Left lung (tissue), 10 donors: ENCODE data around the gene PNLIPRP1. TPM values are rescaled to one million over a fixed set of nuclear protein-coding genes. Genes with fewer than 3 reads are reported as not detected.
A peak's percentile ranks its signal among the peaks of the same experiment; 100 is the strongest.

Experiments used
- ATAC-seq: fragments of 200-7000 bp; cut with Tn5 transposase; one replicate; pipeline ENCODE4 v1.9.1; 2020; ENCODE audit warnings: moderate library complexity
- DNase-seq, 4 donors: peaks; one replicate each; pipeline ENCODE4 v3.0.0-alpha.2; 2013 to 2020
- H3K27ac ChIP-seq, 2 donors: fragments of 200-600 bp; sonication (generic) in 1 of 2; one replicate each; pipeline versions ENCODE4 v1.5.0 to v1.8.0; 2020 to 2021
- H3K27me3 ChIP-seq, 2 donors: fragments of 200-600 bp; sonication (generic) in 1 of 2; one replicate each; pipeline versions ENCODE4 v1.5.0 to v1.8.0; 2020 to 2021
- H3K36me3 ChIP-seq, 2 donors: fragments of 200-600 bp; sonication (generic) in 1 of 2; one replicate each; pipeline versions ENCODE4 v1.5.0 to v1.8.0; 2020 to 2021
- H3K4me1 ChIP-seq, 2 donors: fragments of 200-600 bp; one replicate each; pipeline ENCODE4 v1.8.0; 2021
- H3K4me3 ChIP-seq, 2 donors: fragments of 200-600 bp; sonication (generic) in 1 of 2; one replicate each; pipeline versions ENCODE4 v1.5.0 to v1.8.0; 2020 to 2021; ENCODE audit warnings: mild to moderate bottlenecking in 1 of 2
- H3K9me3 ChIP-seq, 2 donors: fragments of 200-600 bp; sonication (generic) in 1 of 2; one replicate each; pipeline versions ENCODE4 v1.5.0 to v1.8.0; 2020 to 2021
- intact Hi-C, 2 donors: fragments of 100-400 bp; cut with DNase I; formaldehyde crosslinking; loops; one replicate each; pipeline versions ENCODE4 v1.11.2 to v1.14.2; 2022
- polyA plus RNA-seq, 6 donors: library from polyadenylated mRNA; unstranded; fragments of 120-200 nt; gene quantifications; one replicate each; pipeline ENCODE4 v1.2.1, GENCODE V29; 2013; ENCODE audit not compliant: insufficient read length in 6 of 6
- total RNA-seq, 2 donors: library from RNA; stranded (reverse); fragmentation: NEBNext Ultra II Directional; extraction: Animal tissue kit (Norgen Biotek cat#: 25700); gene quantifications; one replicate each; pipeline ENCODE4 v1.2.1, GENCODE V29; 2021
- TF ChIP-seq, protein P1 (sequence below), 2 donors: fragments of 200-600 bp; sonication (generic) in 1 of 2; IDR thresholded peaks; one replicate each; pipeline versions ENCODE4 v1.5.0 to v1.8.0; 2021; ENCODE audit warnings: antibody characterized with exemption in 2 of 2
- donor health status: DM: no; HTN: yes; CAD: no.
- donor health status: DM: no; HTN: no; CAD: no.

PNLIPRP1 gene
- total and polyA plus RNA-seq, 8 donors = 0.15 to 0.35 TPM; not detected in 6

GRCh38 chr10:116621476-116621875, 30.7 kb downstream of the PNLIPRP1 start:
- H3K27me3 ChIP-seq = peaks cover 0 to 20% of the 10 kb centered on the region in 2 donors
- no peaks in the 10 kb centered on the region for H3K9me3 ChIP-seq
- no peak overlapping the region for H3K4me3 ChIP-seq
- TF ChIP-seq, protein P1, sequence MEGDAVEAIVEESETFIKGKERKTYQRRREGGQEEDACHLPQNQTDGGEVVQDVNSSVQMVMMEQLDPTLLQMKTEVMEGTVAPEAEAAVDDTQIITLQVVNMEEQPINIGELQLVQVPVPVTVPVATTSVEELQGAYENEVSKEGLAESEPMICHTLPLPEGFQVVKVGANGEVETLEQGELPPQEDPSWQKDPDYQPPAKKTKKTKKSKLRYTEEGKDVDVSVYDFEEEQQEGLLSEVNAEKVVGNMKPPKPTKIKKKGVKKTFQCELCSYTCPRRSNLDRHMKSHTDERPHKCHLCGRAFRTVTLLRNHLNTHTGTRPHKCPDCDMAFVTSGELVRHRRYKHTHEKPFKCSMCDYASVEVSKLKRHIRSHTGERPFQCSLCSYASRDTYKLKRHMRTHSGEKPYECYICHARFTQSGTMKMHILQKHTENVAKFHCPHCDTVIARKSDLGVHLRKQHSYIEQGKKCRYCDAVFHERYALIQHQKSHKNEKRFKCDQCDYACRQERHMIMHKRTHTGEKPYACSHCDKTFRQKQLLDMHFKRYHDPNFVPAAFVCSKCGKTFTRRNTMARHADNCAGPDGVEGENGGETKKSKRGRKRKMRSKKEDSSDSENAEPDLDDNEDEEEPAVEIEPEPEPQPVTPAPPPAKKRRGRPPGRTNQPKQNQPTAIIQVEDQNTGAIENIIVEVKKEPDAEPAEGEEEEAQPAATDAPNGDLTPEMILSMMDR (IDR thresholded peaks at IDR 0.05) = no peak
- H3K4me1 ChIP-seq = no peaks in the 10 kb centered on the region
- ATAC-seq (no peak), DNase-seq (no peak)
- no peak overlapping the region for H3K27ac ChIP-seq
- intact Hi-C loops = no loop called here
- no peaks in the 10 kb centered on the region for H3K36me3 ChIP-seq

DNA sequence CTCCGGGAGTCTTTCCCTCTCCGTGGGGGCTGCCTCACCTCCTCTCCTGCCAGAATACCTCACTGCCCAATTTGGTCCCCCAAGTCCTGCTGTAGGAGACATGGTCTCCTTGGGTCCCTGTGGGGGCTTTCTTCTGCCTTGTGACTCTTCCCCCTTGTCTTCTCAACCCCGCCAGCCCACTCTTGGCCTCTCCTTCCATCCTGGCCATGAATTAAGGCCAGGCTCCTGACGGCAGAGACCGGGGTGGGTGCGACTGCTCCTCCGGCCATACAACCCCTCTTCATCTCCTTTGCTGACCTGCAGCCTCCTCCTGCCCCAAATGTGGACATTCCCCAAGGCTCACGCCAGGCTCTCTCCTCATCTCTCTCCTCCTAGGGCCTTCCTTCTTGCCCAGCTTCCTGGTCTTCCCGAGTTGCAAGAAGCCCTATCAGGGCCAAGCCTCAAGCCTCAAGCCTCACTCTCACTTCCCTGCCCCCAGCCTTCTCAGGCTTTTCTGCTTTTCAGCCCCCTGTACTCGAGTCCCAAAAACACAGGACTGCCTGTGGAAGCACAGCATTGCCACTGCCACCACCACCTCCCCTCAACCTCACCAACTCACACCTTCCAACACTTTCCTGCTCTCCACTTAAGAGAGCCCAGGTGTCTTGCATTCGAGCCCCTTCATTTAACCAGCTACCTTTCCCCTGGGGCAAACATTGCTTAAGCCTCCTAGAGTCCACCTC, 31.3 kb downstream of the PNLIPRP1 start:
- no peaks in the 10 kb centered on the region for H3K4me1 ChIP-seq
- DNase-seq = no peak
- H3K27ac ChIP-seq = no peak overlapping the region
- ATAC-seq = no peak
- no peak overlapping the region for H3K4me3 ChIP-seq
- TF ChIP-seq, protein P1 (IDR thresholded peaks at IDR 0.05) = no peak
- H3K9me3 ChIP-seq = no peaks in the 10 kb centered on the region
- intact Hi-C loops = no loop called here
- peaks cover 3 to 27% of the 10 kb centered on the region in 2 donors for H3K27me3 ChIP-seq
- no peaks in the 10 kb centered on the region for H3K36me3 ChIP-seq

GRCh38 chr10:116625845-116626244, 35.1 kb downstream of the PNLIPRP1 start:
- Histone ChIP-seq H3K27ac (no peak overlapping the region), H3K36me3 (no peaks in the 10 kb centered on the region), H3K4me1 (no peaks in the 10 kb centered on the region), H3K9me3 (no peaks in the 10 kb centered on the region), H3K4me3 (no peak overlapping the region), H3K27me3 (peaks cover 12 to 43% of the 10 kb centered on the region in 2 donors)
- DNase-seq = no peak
- ATAC-seq = no peak
- TF ChIP-seq, protein P1 (IDR thresholded peaks at IDR 0.05) = no peak
- intact Hi-C loops = no loop called here

DNA sequence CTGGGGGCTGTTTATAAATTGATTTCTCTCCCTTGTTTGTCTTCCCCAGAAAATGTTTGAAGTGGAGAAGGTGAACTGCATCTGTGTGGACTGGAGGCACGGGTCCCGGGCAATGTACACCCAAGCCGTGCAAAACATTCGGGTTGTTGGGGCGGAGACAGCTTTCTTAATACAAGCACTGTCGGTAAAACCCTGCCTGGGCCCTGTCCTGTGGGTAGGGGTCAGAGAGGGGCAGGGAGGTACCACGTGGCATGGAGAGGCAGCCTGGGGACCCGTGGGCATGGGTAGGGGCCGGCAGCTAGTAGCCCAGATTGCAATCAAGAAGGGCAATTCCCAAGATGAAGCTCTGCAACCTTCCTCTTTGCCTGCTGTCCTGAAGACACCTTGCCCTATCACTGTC, 36.1 kb downstream of the PNLIPRP1 start:
- no peaks in the 10 kb centered on the region for H3K9me3 ChIP-seq
- ATAC-seq (no peak), DNase-seq (no peak)
- no peaks in the 10 kb centered on the region for H3K4me1 ChIP-seq
- no peak overlapping the region for H3K27ac ChIP-seq
- no peaks in the 10 kb centered on the region for H3K36me3 ChIP-seq
- H3K27me3 ChIP-seq = peaks cover 12 to 43% of the 10 kb centered on the region in 2 donors
- H3K4me3 ChIP-seq = no peak overlapping the region
- TF ChIP-seq, protein P1 (IDR thresholded peaks at IDR 0.05) = no peak
- intact Hi-C loops = no loop called here

DNA sequence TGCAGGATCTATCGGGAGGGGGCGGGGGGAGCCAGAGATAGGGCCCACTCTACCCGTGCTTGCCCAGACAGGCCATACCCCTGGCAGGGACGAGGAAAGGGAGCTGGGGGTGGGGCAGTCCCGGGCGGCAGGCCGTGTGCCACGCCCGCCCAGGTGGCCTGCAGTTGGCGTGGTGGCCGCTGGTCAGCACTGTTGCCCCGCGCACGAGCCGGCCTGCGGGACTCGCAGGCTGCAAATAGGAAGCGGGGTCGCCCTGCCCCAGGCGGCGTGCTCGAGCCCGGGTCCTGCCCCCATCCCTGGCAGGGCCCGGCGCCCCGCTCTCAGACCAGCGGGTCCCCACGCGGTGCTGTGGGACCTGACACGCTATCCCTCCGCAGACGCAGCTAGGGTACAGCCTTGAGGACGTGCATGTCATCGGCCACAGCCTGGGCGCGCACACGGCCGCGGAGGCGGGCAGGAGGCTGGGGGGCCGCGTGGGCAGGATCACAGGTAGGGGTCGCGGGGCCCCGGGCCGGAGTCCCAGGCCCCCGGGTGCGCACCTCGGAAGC, 36.7 kb downstream of the PNLIPRP1 start:
- Histone ChIP-seq H3K27me3 (peaks cover 12 to 43% of the 10 kb centered on the region in 2 donors), H3K4me3 (no peak overlapping the region), H3K4me1 (no peaks in the 10 kb centered on the region), H3K27ac (no peak overlapping the region), H3K9me3 (no peaks in the 10 kb centered on the region), H3K36me3 (no peaks in the 10 kb centered on the region)
- TF ChIP-seq, protein P1 (IDR thresholded peaks at IDR 0.05) = peak in 1 of 2 donors; percentile 14
- intact Hi-C loops = no loop called here
- ATAC-seq = peak; percentile 94
- DNase-seq = peak in 1 of 4 donors; percentile 36
